ENCODE data around the gene IHH. TPM values are rescaled to one million over a fixed set of nuclear protein-coding genes. Genes with fewer than 3 reads are reported as not detected.

IHH gene
- total RNA-seq, 1 experiment from 2014 or later = 0.17 TPM

DNA sequence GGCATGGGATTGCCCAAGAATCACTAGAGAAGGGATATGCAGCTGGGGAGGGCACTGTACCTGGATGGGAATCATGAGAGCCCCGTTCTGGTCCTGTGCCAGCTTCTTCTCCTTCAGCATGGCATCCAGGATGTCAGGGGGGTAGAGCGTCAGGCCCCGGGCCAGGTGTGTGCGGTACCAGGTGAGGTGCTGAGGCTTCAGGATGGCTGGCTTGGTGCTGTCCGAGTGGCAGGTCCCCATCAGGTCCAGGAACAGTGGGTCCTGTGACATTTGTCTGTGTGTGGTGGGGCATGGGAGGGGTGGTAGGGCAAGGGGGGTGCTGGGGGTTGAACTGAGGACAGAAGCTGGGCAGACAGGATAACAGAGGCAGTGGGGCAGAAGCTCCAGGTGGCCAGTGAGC is 32.6 kb downstream of the IHH start:
- Histone ChIP-seq H3K4me1 (ENCODE audit: control insufficient read depth in 1 of 2, insufficient read depth in 2 of 2, low read length in 2 of 2) (no peaks in the 10 kb centered on the region; a peak in 1 of 4 replicates), H3K36me3 (ENCODE audit: control insufficient read depth in 1 of 2, insufficient read depth in 2 of 2, low read length in 2 of 2) (no peaks in the 10 kb centered on the region), H3K9me2 (ENCODE audit: insufficient read depth) (no peaks in the 10 kb centered on the region), H3K4me3 (replicated peaks in 1 of 2; ENCODE audit: low read depth in 1 of 2, low read length in 2 of 2) (no peak overlapping the region), H4K20me1 (ENCODE audit: insufficient read depth) (no peaks in the 10 kb centered on the region), H3K4me2 (ENCODE audit: low read length) (no peak overlapping the region), H2AFZ (ENCODE audit: low read depth, low read length, poor library complexity, severe bottlenecking) (no peak overlapping the region), H3K9me3 (ENCODE audit: control insufficient read depth in 1 of 2, insufficient read depth in 1 of 2, low read depth in 1 of 2, low read length in 2 of 2) (no peaks in the 10 kb centered on the region), H3K27ac (ENCODE audit: low read depth, low read length) (no peak overlapping the region), H3K9ac (ENCODE audit: low read length) (no peak overlapping the region), H3K79me2 (ENCODE audit: insufficient read depth, low read length) (no peaks in the 10 kb centered on the region), H3K27me3 (ENCODE audit: insufficient read depth, low read length) (peaks cover 5% of the 10 kb centered on the region)
- CTCF ChIA-PET = interaction anchor here (1.5 to 5.3 kb wide), 3 partner anchors 18 to 124 kb away, joined by 5 to 97 read pairs (median 7); no protein-coding TSS in a partner anchor
- BruUV-seq (replicated peaks) = no TSS peak
- intact Hi-C loops (cut with micrococcal nuclease) = loop anchor here (2.0 kb wide), 1 partner anchor 91 kb away; no protein-coding TSS in a partner anchor
- ATAC-seq (no peak), DNase-seq (ENCODE audit: low read depth, low spot score) (no peak)
- POLR2A ChIA-PET = no interaction called here
- RAD21 ChIA-PET (ENCODE audit: low non-redundant PET in 1 of 2, low total read pairs in 2 of 2, uncharacterized antibody in 2 of 2, unreplicated experiment in 2 of 2) = interaction anchor here in 1 of 2 experiments (1.4 kb wide), 1 partner anchor 91 kb away, joined by 3 read pairs; no protein-coding TSS in a partner anchor
- TF ChIP-seq FOSL1 (IDR thresholded peaks at IDR 0.05; ENCODE audit: low read depth) = no peak
- TF ChIP-seq, protein P1, sequence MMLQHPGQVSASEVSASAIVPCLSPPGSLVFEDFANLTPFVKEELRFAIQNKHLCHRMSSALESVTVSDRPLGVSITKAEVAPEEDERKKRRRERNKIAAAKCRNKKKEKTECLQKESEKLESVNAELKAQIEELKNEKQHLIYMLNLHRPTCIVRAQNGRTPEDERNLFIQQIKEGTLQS (IDR thresholded peaks at IDR 0.05) = no peak
- TF ChIP-seq YY1 (IDR thresholded peaks at IDR 0.05; ENCODE audit: extremely low read depth, insufficient replicate concordance, low read depth, low read length) = no peak
- no peak for TF ChIP-seq EZH2 (IDR thresholded peaks at IDR 0.05)
- TF ChIP-seq EGR1 (IDR thresholded peaks at IDR 0.05; ENCODE audit: low read depth) = no peak
- no peak for TF ChIP-seq CEBPB (IDR thresholded peaks at IDR 0.05; ENCODE audit: low read depth)
- TF ChIP-seq POLR2A (IDR thresholded peaks at IDR 0.05; ENCODE audit: borderline replicate concordance, extremely low read depth, insufficient read depth, insufficient read length) = no peak
- TF ChIP-seq CBX3 (IDR thresholded peaks at IDR 0.05; ENCODE audit: low read depth) = no peak
- TF ChIP-seq TCF7L2 (IDR thresholded peaks at IDR 0.05; ENCODE audit: borderline replicate concordance, extremely low read depth, insufficient read depth, insufficient read length) = no peak

DNA sequence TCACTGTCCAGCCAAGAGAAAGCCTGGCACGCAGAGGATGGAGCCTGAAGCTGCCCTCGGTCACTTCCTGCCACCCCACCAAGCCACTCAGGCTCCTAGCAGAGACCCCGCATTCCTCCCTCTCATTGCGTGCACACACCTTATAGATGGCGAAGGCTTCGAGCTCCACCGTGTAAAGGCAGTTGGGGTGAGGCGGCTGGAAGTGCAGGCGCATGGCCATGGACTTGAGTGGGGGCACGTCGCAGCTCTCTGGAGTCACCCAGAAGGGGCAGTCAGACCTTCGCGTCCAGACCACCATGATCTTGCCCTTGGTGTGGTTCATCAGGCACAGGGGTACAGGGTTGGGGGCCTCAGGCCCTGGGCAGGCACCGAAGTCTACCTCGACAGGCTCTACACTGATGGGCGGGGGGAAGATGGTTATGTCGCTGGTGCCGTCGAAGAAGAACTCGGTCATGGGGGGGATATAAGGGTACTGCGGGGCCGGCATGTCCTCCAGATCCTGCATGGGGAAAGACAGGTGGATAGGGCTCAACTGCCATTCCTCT is 33.1 kb downstream of the IHH start:
- Histone ChIP-seq H3K36me3 (ENCODE audit: control insufficient read depth in 1 of 2, insufficient read depth in 2 of 2, low read length in 2 of 2) (no peaks in the 10 kb centered on the region), H2AFZ (ENCODE audit: low read depth, low read length, poor library complexity, severe bottlenecking) (no peak overlapping the region), H4K20me1 (ENCODE audit: insufficient read depth) (no peaks in the 10 kb centered on the region), H3K27ac (ENCODE audit: low read depth, low read length) (no peak overlapping the region), H3K27me3 (ENCODE audit: insufficient read depth, low read length) (peaks cover under 1% of the 10 kb centered on the region; the same call in 1 of the 2 replicates), H3K9me3 (ENCODE audit: control insufficient read depth in 1 of 2, insufficient read depth in 1 of 2, low read depth in 1 of 2, low read length in 2 of 2) (no peaks in the 10 kb centered on the region), H3K9me2 (ENCODE audit: insufficient read depth) (no peaks in the 10 kb centered on the region), H3K4me2 (ENCODE audit: low read length) (no peak overlapping the region), H3K79me2 (ENCODE audit: insufficient read depth, low read length) (no peaks in the 10 kb centered on the region), H3K4me1 (ENCODE audit: control insufficient read depth in 1 of 2, insufficient read depth in 2 of 2, low read length in 2 of 2) (no peaks in the 10 kb centered on the region; a peak in 1 of 4 replicates), H3K9ac (ENCODE audit: low read length) (no peak overlapping the region), H3K4me3 (replicated peaks in 1 of 2; ENCODE audit: low read depth in 1 of 2, low read length in 2 of 2) (no peak overlapping the region)
- intact Hi-C loops (cut with micrococcal nuclease) = loop anchor here (2.0 kb wide), 1 partner anchor 91 kb away; no protein-coding TSS in a partner anchor
- TF ChIP-seq JUND (IDR thresholded peaks at IDR 0.05) = no peak
- no peak for TF ChIP-seq EGR1 (IDR thresholded peaks at IDR 0.05; ENCODE audit: low read depth)
- no peak for TF ChIP-seq YY1 (IDR thresholded peaks at IDR 0.05; ENCODE audit: extremely low read depth, insufficient replicate concordance, low read depth, low read length)
- no peak for TF ChIP-seq POLR2A (IDR thresholded peaks at IDR 0.05; ENCODE audit: borderline replicate concordance, extremely low read depth, insufficient read depth, insufficient read length)
- no peak for TF ChIP-seq ELF1 (IDR thresholded peaks at IDR 0.05; ENCODE audit: borderline replicate concordance, low read depth)
- TF ChIP-seq, protein P2, sequence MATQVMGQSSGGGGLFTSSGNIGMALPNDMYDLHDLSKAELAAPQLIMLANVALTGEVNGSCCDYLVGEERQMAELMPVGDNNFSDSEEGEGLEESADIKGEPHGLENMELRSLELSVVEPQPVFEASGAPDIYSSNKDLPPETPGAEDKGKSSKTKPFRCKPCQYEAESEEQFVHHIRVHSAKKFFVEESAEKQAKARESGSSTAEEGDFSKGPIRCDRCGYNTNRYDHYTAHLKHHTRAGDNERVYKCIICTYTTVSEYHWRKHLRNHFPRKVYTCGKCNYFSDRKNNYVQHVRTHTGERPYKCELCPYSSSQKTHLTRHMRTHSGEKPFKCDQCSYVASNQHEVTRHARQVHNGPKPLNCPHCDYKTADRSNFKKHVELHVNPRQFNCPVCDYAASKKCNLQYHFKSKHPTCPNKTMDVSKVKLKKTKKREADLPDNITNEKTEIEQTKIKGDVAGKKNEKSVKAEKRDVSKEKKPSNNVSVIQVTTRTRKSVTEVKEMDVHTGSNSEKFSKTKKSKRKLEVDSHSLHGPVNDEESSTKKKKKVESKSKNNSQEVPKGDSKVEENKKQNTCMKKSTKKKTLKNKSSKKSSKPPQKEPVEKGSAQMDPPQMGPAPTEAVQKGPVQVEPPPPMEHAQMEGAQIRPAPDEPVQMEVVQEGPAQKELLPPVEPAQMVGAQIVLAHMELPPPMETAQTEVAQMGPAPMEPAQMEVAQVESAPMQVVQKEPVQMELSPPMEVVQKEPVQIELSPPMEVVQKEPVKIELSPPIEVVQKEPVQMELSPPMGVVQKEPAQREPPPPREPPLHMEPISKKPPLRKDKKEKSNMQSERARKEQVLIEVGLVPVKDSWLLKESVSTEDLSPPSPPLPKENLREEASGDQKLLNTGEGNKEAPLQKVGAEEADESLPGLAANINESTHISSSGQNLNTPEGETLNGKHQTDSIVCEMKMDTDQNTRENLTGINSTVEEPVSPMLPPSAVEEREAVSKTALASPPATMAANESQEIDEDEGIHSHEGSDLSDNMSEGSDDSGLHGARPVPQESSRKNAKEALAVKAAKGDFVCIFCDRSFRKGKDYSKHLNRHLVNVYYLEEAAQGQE (IDR thresholded peaks at IDR 0.05; ENCODE audit: low read depth) = no peak
- ChIA-PET RAD21 (ENCODE audit: low non-redundant PET in 1 of 2, low total read pairs in 2 of 2, uncharacterized antibody in 2 of 2, unreplicated experiment in 2 of 2) (interaction anchor here in 1 of 2 experiments (0.7 to 1.4 kb wide), 2 partner anchors 92 to 293 kb away, joined by 3 to 4 read pairs; no protein-coding TSS in a partner anchor), CTCF (interaction anchor here (0.7 to 5.3 kb wide), 5 partner anchors 17 to 125 kb away, joined by 3 to 97 read pairs (median 5); no protein-coding TSS in a partner anchor), POLR2A (no interaction called here)
- DNase-seq (ENCODE audit: low read depth, low spot score) (no peak), ATAC-seq (no peak)
- BruUV-seq (replicated peaks) = no TSS peak
